ENCODE results near the gene DCBLD1.

DCBLD1 gene

GRCh38 chr6:117506907-117507306, 24.4 kb downstream of the DCBLD1 start:
- H3K4me2 ChIP-seq (ENCODE audit: low read depth, low read length, poor library complexity, severe bottlenecking) = no peak overlapping the region
- TF ChIP-seq, protein P1, sequence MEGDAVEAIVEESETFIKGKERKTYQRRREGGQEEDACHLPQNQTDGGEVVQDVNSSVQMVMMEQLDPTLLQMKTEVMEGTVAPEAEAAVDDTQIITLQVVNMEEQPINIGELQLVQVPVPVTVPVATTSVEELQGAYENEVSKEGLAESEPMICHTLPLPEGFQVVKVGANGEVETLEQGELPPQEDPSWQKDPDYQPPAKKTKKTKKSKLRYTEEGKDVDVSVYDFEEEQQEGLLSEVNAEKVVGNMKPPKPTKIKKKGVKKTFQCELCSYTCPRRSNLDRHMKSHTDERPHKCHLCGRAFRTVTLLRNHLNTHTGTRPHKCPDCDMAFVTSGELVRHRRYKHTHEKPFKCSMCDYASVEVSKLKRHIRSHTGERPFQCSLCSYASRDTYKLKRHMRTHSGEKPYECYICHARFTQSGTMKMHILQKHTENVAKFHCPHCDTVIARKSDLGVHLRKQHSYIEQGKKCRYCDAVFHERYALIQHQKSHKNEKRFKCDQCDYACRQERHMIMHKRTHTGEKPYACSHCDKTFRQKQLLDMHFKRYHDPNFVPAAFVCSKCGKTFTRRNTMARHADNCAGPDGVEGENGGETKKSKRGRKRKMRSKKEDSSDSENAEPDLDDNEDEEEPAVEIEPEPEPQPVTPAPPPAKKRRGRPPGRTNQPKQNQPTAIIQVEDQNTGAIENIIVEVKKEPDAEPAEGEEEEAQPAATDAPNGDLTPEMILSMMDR (IDR thresholded peaks at IDR 0.05; ENCODE audit: insufficient read depth, low read length, poor library complexity, severe bottlenecking) = no peak
- no peak for TF ChIP-seq EZH2phosphoT487 (conservative IDR thresholded peaks at IDR 0.05; ENCODE audit: low read length)
- H3F3A ChIP-seq (ENCODE audit: insufficient read depth) = no peaks in the 10 kb centered on the region

DNA sequence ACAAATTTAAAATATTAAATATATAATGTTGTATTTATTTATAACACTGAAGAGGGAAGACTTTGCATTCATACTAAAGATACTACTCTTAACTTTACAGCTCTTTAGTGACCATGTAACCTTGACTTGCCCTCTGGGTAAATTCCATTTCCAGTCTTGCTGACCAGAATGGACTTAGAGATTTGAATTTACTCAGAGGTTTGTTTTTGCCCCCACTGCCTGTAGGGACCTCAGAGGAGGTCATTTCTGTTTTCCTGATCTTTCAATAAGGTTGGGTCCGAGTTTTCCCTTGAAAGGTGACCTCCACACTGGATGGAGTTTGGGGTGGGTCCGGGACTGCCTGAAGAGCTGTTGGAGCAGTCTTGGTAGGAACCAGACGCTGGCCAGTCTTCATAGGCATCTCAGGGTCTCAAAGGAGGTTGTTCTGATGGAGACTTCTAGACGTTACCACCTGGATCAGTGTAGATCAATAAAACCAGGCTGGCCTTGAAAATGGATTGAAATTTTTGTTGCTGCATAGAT, 26.0 kb downstream of the DCBLD1 start:
- Histone ChIP-seq H3F3A (ENCODE audit: insufficient read depth) (no peaks in the 10 kb centered on the region), H3K27me3 (ENCODE audit: low read length) (no peaks in the 10 kb centered on the region), H4K20me1 (ENCODE audit: low read depth, low read length) (no peaks in the 10 kb centered on the region), H3K36me3 (ENCODE audit: low read length) (no peaks in the 10 kb centered on the region), H2AFZ (ENCODE audit: low read depth, low read length, severe bottlenecking) (no peak overlapping the region), H3K4me3 (ENCODE audit: insufficient read depth, low read length, poor library complexity, severe bottlenecking) (no peak overlapping the region), H3K4me2 (ENCODE audit: low read depth, low read length, poor library complexity, severe bottlenecking) (no peak overlapping the region), H3K9me3 (ENCODE audit: insufficient read depth, low read length) (no peaks in the 10 kb centered on the region), H3K27ac (ENCODE audit: low read depth, low read length) (no peak overlapping the region), H3K9ac (ENCODE audit: low read length) (no peak overlapping the region), H3K9me2 (replicated peaks; ENCODE audit: insufficient read depth, low read length) (no peaks in the 10 kb centered on the region), H3K79me2 (ENCODE audit: insufficient read depth, low read length) (no peaks in the 10 kb centered on the region)
- TF ChIP-seq, protein P1 (IDR thresholded peaks at IDR 0.05; ENCODE audit: insufficient read depth, low read length, poor library complexity, severe bottlenecking) = no peak
- TF ChIP-seq EZH2phosphoT487 (conservative IDR thresholded peaks at IDR 0.05; ENCODE audit: low read length) = no peak

More at GRCh38 chr6:117506907-117507306, 24.4 kb downstream of the DCBLD1 start:
- no peak overlapping the region for H3K4me3 ChIP-seq (ENCODE audit: insufficient read depth, low read length, poor library complexity, severe bottlenecking)
- H3K9ac ChIP-seq (ENCODE audit: low read length) = no peak overlapping the region
- H3K9me3 ChIP-seq (ENCODE audit: insufficient read depth, low read length) = no peaks in the 10 kb centered on the region
- no peaks in the 10 kb centered on the region for H4K20me1 ChIP-seq (ENCODE audit: low read depth, low read length)
- H3K36me3 ChIP-seq (ENCODE audit: low read length) = no peaks in the 10 kb centered on the region
- H3K79me2 ChIP-seq (ENCODE audit: insufficient read depth, low read length) = no peaks in the 10 kb centered on the region
- no peaks in the 10 kb centered on the region for H3K27me3 ChIP-seq (ENCODE audit: low read length)
- H2AFZ ChIP-seq (ENCODE audit: low read depth, low read length, severe bottlenecking) = no peak overlapping the region
- H3K9me2 ChIP-seq (replicated peaks; ENCODE audit: insufficient read depth, low read length) = no peaks in the 10 kb centered on the region
- no peak overlapping the region for H3K27ac ChIP-seq (ENCODE audit: low read depth, low read length)

DNA sequence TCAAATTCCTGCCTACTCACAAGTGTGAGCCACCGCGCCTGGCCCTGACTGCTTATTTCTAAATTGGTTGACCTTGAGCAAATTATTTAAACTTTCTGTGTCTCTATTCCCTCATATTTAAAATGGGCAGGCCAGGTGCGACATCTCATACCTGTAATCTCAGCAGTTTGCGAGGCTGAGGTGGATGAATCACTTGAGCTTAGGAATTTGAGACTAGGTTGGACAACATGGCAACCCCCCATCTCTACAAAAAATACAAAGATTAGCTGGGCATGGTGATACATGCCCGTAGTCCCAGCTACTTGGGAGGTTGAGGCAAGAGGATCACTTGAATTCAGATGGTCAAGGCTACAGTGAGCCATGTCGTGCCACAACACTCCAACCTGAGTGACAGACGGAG, 26.5 kb downstream of the DCBLD1 start:
- Histone ChIP-seq H2AFZ (ENCODE audit: low read depth, low read length, severe bottlenecking) (no peak overlapping the region), H3K9me3 (ENCODE audit: insufficient read depth, low read length) (no peaks in the 10 kb centered on the region), H3F3A (ENCODE audit: insufficient read depth) (no peaks in the 10 kb centered on the region), H3K9ac (ENCODE audit: low read length) (no peak overlapping the region), H3K4me3 (ENCODE audit: insufficient read depth, low read length, poor library complexity, severe bottlenecking) (no peak overlapping the region), H3K79me2 (ENCODE audit: insufficient read depth, low read length) (no peaks in the 10 kb centered on the region), H4K20me1 (ENCODE audit: low read depth, low read length) (no peaks in the 10 kb centered on the region), H3K36me3 (ENCODE audit: low read length) (no peaks in the 10 kb centered on the region), H3K27me3 (ENCODE audit: low read length) (no peaks in the 10 kb centered on the region), H3K4me2 (ENCODE audit: low read depth, low read length, poor library complexity, severe bottlenecking) (no peak overlapping the region), H3K9me2 (replicated peaks; ENCODE audit: insufficient read depth, low read length) (no peaks in the 10 kb centered on the region), H3K27ac (ENCODE audit: low read depth, low read length) (no peak overlapping the region)
- TF ChIP-seq, protein P1 (IDR thresholded peaks at IDR 0.05; ENCODE audit: insufficient read depth, low read length, poor library complexity, severe bottlenecking) = no peak
- TF ChIP-seq EZH2phosphoT487 (conservative IDR thresholded peaks at IDR 0.05; ENCODE audit: low read length) = no peak
